HG02981 (cell line): ENCODE data around the gene ZNF385C.

Experiments
- ATAC-seq: cut with Tn5 transposase; IDR thresholded peaks from one replicate; pipeline ENCODE4 v1.9.1; 2021; ENCODE audit warnings: mild to moderate bottlenecking, moderate library complexity; ENCODE audit not compliant: unreplicated experiment

ZNF385C gene

GRCh38 chr17:41998497-41998896, 99.8 kb downstream of the ZNF385C start:
- ATAC-seq, result no peak

- no peak for ATAC-seq
These were observed 101.5 kb downstream of the ZNF385C start for GRCh38 chr17:41996855-41997164.

GRCh38 chr17:41992576-41992975, 105.7 kb downstream of the ZNF385C start:
- no peak for ATAC-seq

- no peak for ATAC-seq
These were observed 108.4 kb downstream of the ZNF385C start for GRCh38 chr17:41989702-41990419.

- ATAC-seq, result no peak
These were observed 109.9 kb downstream of the ZNF385C start for GRCh38 chr17:41988418-41988817.

- no peak for ATAC-seq
These were observed 110.6 kb downstream of the ZNF385C start for GRCh38 chr17:41987642-41988041.

GRCh38 chr17:41986634-41987033, 111.6 kb downstream of the ZNF385C start:
- ATAC-seq, result no peak

- no peak for ATAC-seq
These were observed 112.4 kb downstream of the ZNF385C start for GRCh38 chr17:41985919-41986318.

- ATAC-seq, result no peak
These were observed 113.8 kb downstream of the ZNF385C start for GRCh38 chr17:41984454-41984853.

- ATAC-seq, result no peak
These were observed 116.1 kb downstream of the ZNF385C start for GRCh38 chr17:41982026-41982760.

- no peak for ATAC-seq
These were observed 120.3 kb downstream of the ZNF385C start for GRCh38 chr17:41977991-41978390.

GRCh38 chr17:41976142-41976768, 122.0 kb downstream of the ZNF385C start:
- ATAC-seq, result no peak
